WI38 (cell line): Measurements from ENCODE around the gene CXXC5.

Experiments used
- H3K4me3 ChIP-seq: 2 replicates; pipeline ENCODE4 v1.5.1; 2011; ENCODE audit warnings: low read depth, mild to moderate bottlenecking, control low read depth, low read length
- CTCF ChIP-seq: IDR thresholded peaks from 2 replicates; pipeline ENCODE4 v1.5.1; 2012; ENCODE audit warnings: low read depth, mild to moderate bottlenecking, control low read depth, low read length

The CXXC5 gene

GRCh38 chr5:139686356-139686705 is 38.2 kb downstream of the CXXC5 start:
- no peak overlapping the region for H3K4me3 ChIP-seq
- no peak for TF ChIP-seq CTCF

- no peak for TF ChIP-seq CTCF
- H3K4me3 ChIP-seq, result no peak overlapping the region
Observed at GRCh38 chr5:139686706-139687441, 38.7 kb downstream of the CXXC5 start.

- H3K4me3 ChIP-seq, result no peak overlapping the region
Observed at GRCh38 chr5:139687656-139688055, 39.5 kb downstream of the CXXC5 start.

GRCh38 chr5:139688088-139688702 is 40.0 kb downstream of the CXXC5 start:
- no peak overlapping the region for H3K4me3 ChIP-seq
- TF ChIP-seq CTCF, result no peak

More at GRCh38 chr5:139687656-139688055, 39.5 kb downstream of the CXXC5 start:
- TF ChIP-seq CTCF, result no peak

- no peak overlapping the region for H3K4me3 ChIP-seq
- no peak for TF ChIP-seq CTCF
Observed at GRCh38 chr5:139688751-139689372, 40.7 kb downstream of the CXXC5 start.

GRCh38 chr5:139689631-139690063 is 41.5 kb downstream of the CXXC5 start:
- no peak overlapping the region for H3K4me3 ChIP-seq
- no peak for TF ChIP-seq CTCF
